MCF 10A (cell line): ENCODE data around the gene GNAL. TPM values are rescaled to one million over a fixed set of nuclear protein-coding genes. Genes with fewer than 3 reads are reported as not detected.
A peak's percentile ranks its signal among the peaks of the same experiment; 100 is the strongest.

Experiments
- BruUV-seq: library from RNA; stranded (reverse); fragments of 400-500 nt; replicated peaks from 2 replicates; lab custom pipeline; 2021; lab: Mats Ljungman, UMichigan
- CTCF ChIA-PET: fragments of 300-600 bp; sonication (Branson Sonifier 250); formaldehyde crosslinking; extraction: SDS; loops from one replicate; lab custom pipeline; 2021; ENCODE audit warnings: antibody characterized with exemption, inconsistent platforms; lab: Yijun Ruan, JAX
- POLR2A ChIA-PET: fragments of 300-600, 350-650 bp; sonication (Branson Sonifier 250); formaldehyde crosslinking; extraction: SDS; loops from one replicate; lab custom pipeline; 2020; ENCODE audit warnings: antibody characterized with exemption, inconsistent platforms; lab: Yijun Ruan, JAX
- DNase-seq: peaks from one replicate; pipeline ENCODE4 v3.0.0-alpha.2; 2018; ENCODE audit not compliant: unreplicated experiment
- H3K27ac Mint-ChIP-seq: one replicate; pipeline ENCODE4 v1.8.0; 2022; ENCODE audit warnings: mild to moderate bottlenecking, low read depth, mixed read lengths; ENCODE audit not compliant: unreplicated experiment
- H3K27me3 Mint-ChIP-seq: one replicate; pipeline ENCODE4 v1.8.0; 2022; ENCODE audit warnings: mixed read lengths; ENCODE audit not compliant: insufficient read depth, unreplicated experiment
- H3K36me3 Mint-ChIP-seq: one replicate; pipeline ENCODE4 v1.8.0; 2022; ENCODE audit warnings: mild to moderate bottlenecking, moderate library complexity, mixed read lengths; ENCODE audit not compliant: insufficient read depth, unreplicated experiment
- H3K4me1 Mint-ChIP-seq: one replicate; pipeline ENCODE4 v1.8.0; 2022; ENCODE audit warnings: mixed read lengths; ENCODE audit not compliant: insufficient read depth, unreplicated experiment
- H3K4me3 Mint-ChIP-seq: one replicate; pipeline ENCODE4 v1.8.0; 2022; ENCODE audit warnings: mild to moderate bottlenecking, moderate library complexity, mixed read lengths; ENCODE audit not compliant: unreplicated experiment
- H3K9me3 Mint-ChIP-seq: one replicate; pipeline ENCODE4 v1.8.0; 2022; ENCODE audit warnings: mixed read lengths; ENCODE audit not compliant: unreplicated experiment
- intact Hi-C: fragments of 100-400 bp; cut with micrococcal nuclease; formaldehyde crosslinking; loops from 2 replicates; pipeline ENCODE4 v1.14.1; 2022
- total RNA-seq: library from RNA; stranded (reverse); gene quantifications from 2 replicates; pipeline ENCODE4 v1.2.3, GENCODE V29; 2022
- TF ChIP-seq, protein P1 (sequence below): fragments of 200-600 bp; IDR thresholded peaks from one replicate; pipeline ENCODE4 v1.8.0; 2022; ENCODE audit warnings: antibody characterized with exemption, mild to moderate bottlenecking; ENCODE audit not compliant: unreplicated experiment

Gene GNAL
- total RNA-seq, 1 experiment from 2014 or later: 1.6 TPM

DNA sequence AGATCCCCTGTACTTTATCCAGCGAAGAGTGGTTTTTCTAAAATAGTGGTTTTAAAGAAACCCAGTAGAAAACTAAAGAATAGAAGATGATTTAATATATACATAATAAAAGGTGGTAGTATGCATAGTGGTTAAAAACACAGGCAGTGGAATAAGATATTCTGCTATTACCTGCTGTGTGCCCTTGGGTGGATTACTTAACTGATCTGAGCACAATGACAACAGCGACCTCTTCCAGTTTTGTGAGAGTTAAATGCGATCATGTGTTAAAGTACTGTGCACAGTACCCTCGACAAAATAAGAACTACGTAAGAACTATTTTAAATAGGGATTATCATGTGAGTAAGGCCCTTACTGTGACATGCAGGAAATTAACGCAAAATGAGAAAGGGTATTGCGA, 132.1 kb downstream of the GNAL start:
- no peaks in the 10 kb centered on the region for H3K4me1 Mint-ChIP-seq
- H3K36me3 Mint-ChIP-seq: peaks cover 1% of the 10 kb centered on the region
- TF ChIP-seq, protein P1, sequence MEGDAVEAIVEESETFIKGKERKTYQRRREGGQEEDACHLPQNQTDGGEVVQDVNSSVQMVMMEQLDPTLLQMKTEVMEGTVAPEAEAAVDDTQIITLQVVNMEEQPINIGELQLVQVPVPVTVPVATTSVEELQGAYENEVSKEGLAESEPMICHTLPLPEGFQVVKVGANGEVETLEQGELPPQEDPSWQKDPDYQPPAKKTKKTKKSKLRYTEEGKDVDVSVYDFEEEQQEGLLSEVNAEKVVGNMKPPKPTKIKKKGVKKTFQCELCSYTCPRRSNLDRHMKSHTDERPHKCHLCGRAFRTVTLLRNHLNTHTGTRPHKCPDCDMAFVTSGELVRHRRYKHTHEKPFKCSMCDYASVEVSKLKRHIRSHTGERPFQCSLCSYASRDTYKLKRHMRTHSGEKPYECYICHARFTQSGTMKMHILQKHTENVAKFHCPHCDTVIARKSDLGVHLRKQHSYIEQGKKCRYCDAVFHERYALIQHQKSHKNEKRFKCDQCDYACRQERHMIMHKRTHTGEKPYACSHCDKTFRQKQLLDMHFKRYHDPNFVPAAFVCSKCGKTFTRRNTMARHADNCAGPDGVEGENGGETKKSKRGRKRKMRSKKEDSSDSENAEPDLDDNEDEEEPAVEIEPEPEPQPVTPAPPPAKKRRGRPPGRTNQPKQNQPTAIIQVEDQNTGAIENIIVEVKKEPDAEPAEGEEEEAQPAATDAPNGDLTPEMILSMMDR: no peak
- BruUV-seq: no TSS peak
- H3K27ac Mint-ChIP-seq: no peak overlapping the region
- no peaks in the 10 kb centered on the region for H3K27me3 Mint-ChIP-seq
- intact Hi-C loops: no loop called here
- H3K9me3 Mint-ChIP-seq: no peaks in the 10 kb centered on the region
- no peak overlapping the region for H3K4me3 Mint-ChIP-seq
- DNase-seq: no peak
- ChIA-PET POLR2A (interaction anchor here (1.3 kb wide), 1 partner anchor 15 kb away, joined by 5 read pairs; no protein-coding TSS in a partner anchor), CTCF (no interaction called here)

DNA sequence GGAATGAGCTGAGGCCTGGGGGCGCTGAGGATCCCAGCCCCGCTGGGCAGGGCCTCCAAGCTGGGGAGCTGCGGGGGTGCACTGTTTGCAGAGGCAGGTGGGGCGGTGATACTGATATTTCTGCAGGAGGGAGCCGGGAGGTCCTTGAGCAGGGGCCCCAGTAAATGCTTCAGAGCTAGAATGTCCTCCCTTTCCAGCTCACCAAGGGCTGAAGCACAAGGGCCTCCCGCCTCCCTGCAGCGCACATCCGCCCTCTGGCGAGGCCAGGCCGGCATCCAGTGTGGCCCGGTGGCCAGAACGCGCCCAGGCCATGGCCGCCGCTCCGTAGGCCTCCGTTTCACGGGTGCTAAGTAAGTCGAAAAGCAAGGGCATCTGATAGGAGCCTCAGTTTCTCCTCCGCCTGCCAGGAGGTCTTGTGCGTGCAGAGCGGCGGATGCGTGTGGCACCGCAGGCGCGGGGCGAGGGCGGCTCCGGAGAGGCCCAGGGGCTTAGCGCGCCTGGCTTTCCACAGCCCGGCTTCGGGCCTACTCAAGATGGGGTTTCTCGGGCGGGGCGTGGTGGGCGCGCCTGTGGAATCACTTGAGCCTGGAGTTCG, 132.7 kb downstream of the GNAL start:
- TF ChIP-seq, protein P1: no peak
- Mint-ChIP-seq H3K9me3 (no peaks in the 10 kb centered on the region), H3K4me3 (no peak overlapping the region), H3K36me3 (peaks cover 7% of the 10 kb centered on the region), H3K4me1 (no peaks in the 10 kb centered on the region), H3K27ac (no peak overlapping the region), H3K27me3 (no peaks in the 10 kb centered on the region)
- no peak for DNase-seq
- POLR2A ChIA-PET: interaction anchor here (1.3 kb wide), 1 partner anchor 15 kb away, joined by 5 read pairs; no protein-coding TSS in a partner anchor
- CTCF ChIA-PET: interaction anchor here (0.5 kb wide), 1 partner anchor 304 kb away, joined by 3 read pairs; no protein-coding TSS in a partner anchor
- BruUV-seq: no TSS peak
- intact Hi-C loops: no loop called here

DNA sequence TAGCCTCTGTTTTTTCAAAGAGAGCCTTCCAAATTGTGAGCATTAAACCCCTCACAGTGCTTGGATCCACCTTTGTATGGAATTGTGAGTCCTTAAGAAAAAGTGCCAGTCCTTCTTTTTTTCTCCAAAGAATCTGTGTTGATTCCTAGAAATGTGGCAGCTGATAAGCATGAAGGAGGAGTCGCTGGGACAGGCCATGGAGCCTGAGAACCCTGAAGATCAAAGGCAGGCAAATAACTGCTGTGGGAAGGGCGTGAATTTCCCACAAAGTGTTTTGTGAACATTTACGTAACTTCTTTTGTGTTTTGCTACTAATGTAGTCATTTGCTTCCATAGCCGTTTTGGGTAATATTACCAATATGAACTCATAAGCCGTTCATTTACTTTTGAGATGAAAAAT, 134.5 kb downstream of the GNAL start:
- intact Hi-C loops: no loop called here
- H3K9me3 Mint-ChIP-seq: no peaks in the 10 kb centered on the region
- no peaks in the 10 kb centered on the region for H3K4me1 Mint-ChIP-seq
- H3K27me3 Mint-ChIP-seq: no peaks in the 10 kb centered on the region
- BruUV-seq: no TSS peak
- POLR2A ChIA-PET: no interaction called here
- TF ChIP-seq, protein P1: no peak
- CTCF ChIA-PET: interaction anchor here (0.7 kb wide), 1 partner anchor 1306 kb away, joined by 3 read pairs; no protein-coding TSS in a partner anchor
- H3K4me3 Mint-ChIP-seq: no peak overlapping the region
- H3K27ac Mint-ChIP-seq: no peak overlapping the region
- peaks cover 7% of the 10 kb centered on the region for H3K36me3 Mint-ChIP-seq
- no peak for DNase-seq

DNA sequence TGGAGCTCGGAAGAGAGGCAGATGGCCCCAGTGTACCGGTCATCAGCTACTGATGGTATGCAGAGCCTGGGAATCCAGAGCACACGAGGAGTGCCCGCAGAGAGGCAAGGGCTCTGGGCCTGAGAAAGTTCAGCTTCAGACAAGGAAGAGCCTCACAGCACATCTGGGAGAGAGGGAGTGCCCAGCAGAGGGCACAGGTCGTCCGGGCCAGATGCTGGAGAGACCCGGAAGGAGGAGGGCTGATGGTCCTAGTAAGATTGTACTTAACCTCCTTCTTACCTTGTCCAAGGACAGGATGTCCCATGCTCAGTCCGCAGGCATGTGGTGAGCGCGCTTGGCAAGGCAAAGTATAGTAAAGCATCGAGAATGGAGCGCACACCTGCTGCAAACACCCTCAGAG, 137.8 kb downstream of the GNAL start:
- no peak for DNase-seq
- no peaks in the 10 kb centered on the region for H3K27me3 Mint-ChIP-seq
- no peaks in the 10 kb centered on the region for H3K4me1 Mint-ChIP-seq
- intact Hi-C loops: no loop called here
- TF ChIP-seq, protein P1: no peak
- BruUV-seq: no TSS peak
- peak overlapping the region; percentile 14 for H3K27ac Mint-ChIP-seq
- ChIA-PET POLR2A (no interaction called here), CTCF (interaction anchor here (0.6 kb wide), 1 partner anchor 445 kb away, joined by 4 read pairs; no protein-coding TSS in a partner anchor)
- peaks cover 7% of the 10 kb centered on the region for H3K36me3 Mint-ChIP-seq
- no peaks in the 10 kb centered on the region for H3K9me3 Mint-ChIP-seq
- H3K4me3 Mint-ChIP-seq: no peak overlapping the region
